Adrenal gland (tissue), 5 donors: ENCODE results near the gene TSSK1B.
"Not testable (repeated sequence)": the region's sequence is repeated elsewhere in the genome, so short reads cannot be mapped to it uniquely, and the experiment has no call there.

Experiments used
- CTCF ChIP-seq, 6 experiments: fragments of 450-650 bp in 4 of 6; fragments of 200-600 bp in 2 of 6; sonication (generic) in 1 of 6; IDR thresholded peaks; 1 replicate in 5 of 6; 2 replicates in 1 of 6; pipeline versions ENCODE4 v1.5.1 to v1.8.0; 2016 to 2021; ENCODE audit warnings: antibody characterized with exemption in 6 of 6, mild to moderate bottlenecking in 2 of 6, moderate library complexity in 1 of 6
- POLR2A ChIP-seq, 2 donors: fragments of 450-650 bp; IDR thresholded peaks; one replicate each; pipeline ENCODE4 v1.6.1; 2017; ENCODE audit warnings: antibody characterized with exemption in 2 of 2, mild to moderate bottlenecking in 2 of 2, moderate library complexity in 1 of 2
- donor health status: DM: no; HTN: no; CAD: no.

GRCh38 chr5:113397986-113398385, 36.8 kb downstream of the TSSK1B start:
- TF ChIP-seq CTCF, POLR2A (IDR thresholded peaks at IDR 0.05): not testable (repeated sequence)
